Measurements from ENCODE around the gene TNFRSF11A.

Gene TNFRSF11A

GRCh38 chr18:62324917-62325805 is at the start of gene TNFRSF11A:
Gene TNFRSF11A (plus strand): TSS chr18:62325310. CDS start chr18:62325353, 43 bp downstream.
- DNase-seq: peak; percentile 43

GRCh38 chr18:62277045-62277444 is 48.1 kb upstream of the TNFRSF11A start:
- no peak for DNase-seq

GRCh38 chr18:62279561-62279960 is 45.5 kb upstream of the TNFRSF11A start:
- no peak for DNase-seq

GRCh38 chr18:62280058-62280457 is 45.1 kb upstream of the TNFRSF11A start:
- DNase-seq: no peak

- no peak for DNase-seq
These were observed 44.3 kb upstream of the TNFRSF11A start for GRCh38 chr18:62280786-62281185.

- no peak for DNase-seq
These were observed 43.4 kb upstream of the TNFRSF11A start for GRCh38 chr18:62281684-62282083.

- DNase-seq: no peak
These were observed 42.9 kb upstream of the TNFRSF11A start for GRCh38 chr18:62282188-62282629.

- no peak for DNase-seq
These were observed 40.5 kb upstream of the TNFRSF11A start for GRCh38 chr18:62284637-62285036.

- DNase-seq: no peak
These were observed 39.8 kb upstream of the TNFRSF11A start for GRCh38 chr18:62285281-62285680.

- DNase-seq: no peak
These were observed 37.1 kb upstream of the TNFRSF11A start for GRCh38 chr18:62287781-62288664.

GRCh38 chr18:62288665-62289008 is 36.5 kb upstream of the TNFRSF11A start:
- DNase-seq: no peak

GRCh38 chr18:62289047-62289446 is 36.1 kb upstream of the TNFRSF11A start:
- no peak for DNase-seq

GRCh38 chr18:62294073-62294472 is 31.0 kb upstream of the TNFRSF11A start:
- no peak for DNase-seq

- no peak for DNase-seq
These were observed 24.6 kb upstream of the TNFRSF11A start for GRCh38 chr18:62300359-62300963.

- no peak for DNase-seq
These were observed 23.8 kb upstream of the TNFRSF11A start for GRCh38 chr18:62301322-62301721.

GRCh38 chr18:62312851-62313250 is 12.3 kb upstream of the TNFRSF11A start:
- DNase-seq: no peak

- no peak for DNase-seq
These were observed 6.6 kb upstream of the TNFRSF11A start for GRCh38 chr18:62318228-62319180.

- DNase-seq: no peak
These were observed 3.9 kb upstream of the TNFRSF11A start for GRCh38 chr18:62321201-62321600.

- no peak for DNase-seq
These were observed 1.5 kb upstream of the TNFRSF11A start for GRCh38 chr18:62323483-62324180.

GRCh38 chr18:62324181-62324828 is 805 bp upstream of the TNFRSF11A start:
- no peak for DNase-seq

Data from 8988T (cell line).